HG02642 (cell line): ENCODE results near the gene RASSF1.
A peak's percentile ranks its signal among the peaks of the same experiment; 100 is the strongest.

ENCODE experiments used
- ATAC-seq: cut with Tn5 transposase; IDR thresholded peaks from one replicate; pipeline ENCODE4 v1.9.1; 2021; ENCODE audit warnings: mild to moderate bottlenecking; ENCODE audit not compliant: unreplicated experiment, poor library complexity

RASSF1 gene

GRCh38 chr3:50369012-50369670 is 28.5 kb upstream of the RASSF1 start:
- ATAC-seq, result no peak

- no peak for ATAC-seq
These were observed 25.2 kb upstream of the RASSF1 start for GRCh38 chr3:50365842-50366220.

GRCh38 chr3:50365080-50365841 is 24.6 kb upstream of the RASSF1 start:
- ATAC-seq, result peak; percentile 84

- ATAC-seq, result peak; percentile 1
These were observed 24.0 kb upstream of the RASSF1 start for GRCh38 chr3:50364573-50365079.

- ATAC-seq, result peak; percentile 10
These were observed 19.1 kb upstream of the RASSF1 start for GRCh38 chr3:50359760-50360110.

- ATAC-seq, result peak; percentile 98
These were observed 18.5 kb upstream of the RASSF1 start, which contains the start of gene TMEM115 for GRCh38 chr3:50358911-50359759. Gene TMEM115 (minus strand): TSS chr3:50359521. CDS start chr3:50359063, 458 bp downstream.

- ATAC-seq, result no peak
These were observed 17.8 kb upstream of the RASSF1 start for GRCh38 chr3:50358355-50358910.

GRCh38 chr3:50357481-50357880 is 16.8 kb upstream of the RASSF1 start:
- ATAC-seq, result no peak

- ATAC-seq, result no peak
These were observed 15.9 kb upstream of the RASSF1 start for GRCh38 chr3:50356553-50356952.

GRCh38 chr3:50355829-50356552 is 15.4 kb upstream of the RASSF1 start:
- no peak for ATAC-seq

GRCh38 chr3:50354850-50355249 is 14.2 kb upstream of the RASSF1 start:
- no peak for ATAC-seq

- no peak for ATAC-seq
These were observed 13.6 kb upstream of the RASSF1 start for GRCh38 chr3:50354186-50354764.

- ATAC-seq, result no peak
These were observed 12.8 kb upstream of the RASSF1 start for GRCh38 chr3:50353245-50354004.

GRCh38 chr3:50352781-50353180 is 12.1 kb upstream of the RASSF1 start:
- ATAC-seq, result no peak

GRCh38 chr3:50351323-50351697 is 10.7 kb upstream of the RASSF1 start:
- ATAC-seq, result no peak

- peak; percentile 85 for ATAC-seq
These were observed 10.1 kb upstream of the RASSF1 start, which contains the start of the genes CYB561D2 and NPRL2 for GRCh38 chr3:50350527-50351322. Gene CYB561D2 (plus strand): TSS chr3:50350862. CDS start chr3:50351434, 572 bp downstream. Gene NPRL2 (minus strand): TSS chr3:50350775. CDS start chr3:50350652, 123 bp downstream.

- ATAC-seq, result no peak
These were observed 9.5 kb upstream of the RASSF1 start for GRCh38 chr3:50350213-50350526.
